ENCODE measurements around the gene VSTM2B.

VSTM2B gene

DNA sequence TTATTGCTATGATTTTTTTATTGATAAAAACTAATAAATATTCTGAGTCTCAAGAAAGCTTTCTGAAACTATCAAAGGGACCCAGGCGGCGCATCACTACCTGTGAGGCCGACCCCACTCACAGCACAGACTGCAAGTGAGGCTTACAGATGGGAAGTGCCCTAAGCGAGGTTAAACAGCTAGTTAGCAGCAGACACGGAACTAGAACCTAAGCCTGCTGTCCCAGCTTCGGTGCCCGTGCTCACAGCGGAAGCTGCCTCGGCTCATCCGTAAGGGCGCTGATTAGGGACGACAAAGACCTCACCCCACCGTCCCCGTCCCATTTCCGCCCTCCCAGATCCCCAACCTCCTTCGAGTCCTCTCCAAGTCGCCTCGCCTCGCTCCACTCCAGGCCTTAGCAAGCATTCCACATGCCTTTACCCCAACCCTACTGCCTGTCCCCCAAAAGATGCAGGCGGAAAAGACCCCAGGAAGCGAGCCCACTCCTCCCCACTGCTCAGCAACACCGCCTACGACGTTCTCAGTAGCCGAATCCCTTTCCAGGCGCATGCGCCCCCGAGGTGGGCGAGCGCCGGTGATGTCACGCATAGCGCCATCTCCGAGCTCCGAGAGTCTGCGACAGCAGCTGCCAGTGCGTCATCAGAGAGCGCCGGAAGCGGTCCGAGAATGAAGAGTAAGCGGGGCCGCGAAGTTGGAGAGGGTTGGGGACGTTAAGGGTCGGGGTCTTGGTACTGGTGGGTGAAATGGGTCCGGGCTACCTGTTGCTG is 80.0 kb downstream of the VSTM2B start, which contains the start of gene POP4:
Gene POP4 (plus strand): TSS at position 631 of the 767 bp plus-strand sequence. CDS start 36 bp downstream, at position 667.
- peak; percentile 98 for DNase-seq

DNA sequence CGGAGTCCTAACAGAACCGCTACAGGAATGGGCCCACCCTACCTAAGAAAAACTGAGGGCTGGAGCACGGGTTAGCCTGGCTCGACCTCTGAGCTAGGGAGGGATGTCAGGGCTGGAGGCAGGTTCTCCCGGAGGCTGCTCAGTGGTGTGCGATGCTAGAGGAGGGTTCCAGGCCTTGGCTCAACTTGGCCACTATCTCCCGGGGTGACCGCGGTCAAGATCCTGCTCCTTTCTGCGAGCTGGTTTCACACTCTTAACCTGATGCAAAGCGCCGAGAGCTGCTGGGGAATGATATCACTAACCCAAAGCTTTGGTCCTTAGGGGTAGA is 80.6 kb downstream of the VSTM2B start:
- DNase-seq, result no peak

DNA sequence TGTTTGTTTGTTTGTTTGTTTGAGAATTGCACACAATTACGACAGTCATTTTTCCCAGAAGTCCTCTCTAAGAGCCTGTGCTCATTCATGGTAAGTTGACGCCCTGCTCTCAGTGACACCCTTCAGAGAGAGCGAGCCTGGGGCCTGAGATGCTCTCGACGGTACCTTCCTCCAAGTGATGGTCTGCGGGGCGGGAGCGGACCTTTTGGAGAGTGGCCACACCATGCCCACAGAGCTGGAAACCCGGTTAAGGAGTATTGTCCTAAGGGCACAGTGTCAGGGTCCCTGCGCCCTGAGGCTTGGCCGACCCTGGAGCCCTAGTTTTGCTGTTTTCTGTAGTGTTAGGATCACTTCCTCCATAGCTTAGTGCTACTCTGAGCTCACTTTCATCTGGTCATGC is 83.8 kb downstream of the VSTM2B start:
- no peak for DNase-seq

DNA sequence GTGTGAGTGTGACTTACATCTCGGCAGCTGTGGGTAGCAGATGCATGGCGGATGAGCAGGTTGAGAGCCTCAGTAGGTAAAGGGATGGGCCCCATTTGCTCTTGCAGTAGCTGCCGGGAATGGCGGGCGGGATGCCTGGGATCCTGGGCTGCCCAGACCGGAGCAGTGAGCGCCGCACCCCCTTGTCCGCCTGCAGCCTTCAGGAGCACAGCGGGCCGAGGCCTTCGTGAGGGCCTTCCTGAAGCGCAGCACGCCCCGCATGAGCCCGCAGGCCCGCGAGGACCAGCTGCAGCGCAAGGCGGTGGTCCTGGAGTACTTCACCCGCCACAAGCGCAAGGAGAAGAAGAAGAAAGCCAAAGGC is 84.4 kb downstream of the VSTM2B start:
- DNase-seq, result no peak

DNA sequence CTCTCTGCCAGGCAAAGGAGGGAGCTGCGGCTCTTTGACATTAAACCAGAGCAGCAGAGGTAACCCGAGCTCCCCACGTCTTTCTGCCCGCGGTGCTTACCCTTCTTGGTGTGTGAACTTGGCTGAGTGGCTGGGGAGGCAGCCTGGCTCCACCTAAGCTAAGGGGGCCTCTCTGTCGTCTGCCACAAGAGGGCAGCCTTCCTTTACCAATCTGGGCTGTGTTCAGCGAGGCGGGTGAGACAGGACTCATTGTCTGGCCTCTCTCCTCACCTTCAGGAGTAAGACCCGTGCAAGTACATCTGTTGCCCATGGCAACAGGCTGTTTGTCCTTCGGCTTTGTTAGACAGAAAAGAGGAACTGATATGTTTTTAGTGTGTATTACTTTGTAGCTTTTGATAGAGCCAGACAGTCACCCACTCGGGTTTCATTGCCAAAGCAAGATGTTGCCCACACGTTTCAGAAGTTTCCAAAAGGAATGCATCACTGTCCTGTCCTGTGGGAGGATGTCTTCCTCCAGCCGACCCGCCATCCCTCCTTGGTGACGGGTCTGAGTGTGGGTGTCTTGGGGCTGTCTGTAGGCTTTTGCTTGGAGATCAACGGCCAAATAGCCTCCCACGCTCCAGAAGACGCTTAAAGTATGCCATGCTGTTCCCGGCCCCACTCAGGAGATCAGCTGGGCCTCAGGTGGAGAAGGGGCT is 84.9 kb downstream of the VSTM2B start:
- peak; percentile 89 for DNase-seq

DNA sequence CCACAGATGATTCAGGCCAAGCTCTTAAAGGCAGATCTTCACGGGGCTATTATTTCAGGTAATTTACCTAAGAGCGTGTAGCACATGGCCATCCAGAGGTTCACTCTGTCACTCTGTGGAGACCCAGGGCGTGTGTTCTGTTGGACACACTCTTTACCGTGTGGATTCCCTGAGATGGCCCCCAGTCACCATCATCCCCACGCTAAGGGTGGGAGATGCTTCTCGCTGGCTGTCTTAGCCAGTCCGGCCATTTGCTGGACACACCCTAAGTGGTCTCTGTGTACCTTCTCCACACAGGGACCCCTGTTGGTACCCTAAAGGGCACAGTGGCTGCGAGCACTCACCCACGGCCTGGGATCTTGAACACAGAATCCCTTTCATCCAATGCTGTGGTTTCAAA is 86.3 kb downstream of the VSTM2B start:
- no peak for DNase-seq

DNA sequence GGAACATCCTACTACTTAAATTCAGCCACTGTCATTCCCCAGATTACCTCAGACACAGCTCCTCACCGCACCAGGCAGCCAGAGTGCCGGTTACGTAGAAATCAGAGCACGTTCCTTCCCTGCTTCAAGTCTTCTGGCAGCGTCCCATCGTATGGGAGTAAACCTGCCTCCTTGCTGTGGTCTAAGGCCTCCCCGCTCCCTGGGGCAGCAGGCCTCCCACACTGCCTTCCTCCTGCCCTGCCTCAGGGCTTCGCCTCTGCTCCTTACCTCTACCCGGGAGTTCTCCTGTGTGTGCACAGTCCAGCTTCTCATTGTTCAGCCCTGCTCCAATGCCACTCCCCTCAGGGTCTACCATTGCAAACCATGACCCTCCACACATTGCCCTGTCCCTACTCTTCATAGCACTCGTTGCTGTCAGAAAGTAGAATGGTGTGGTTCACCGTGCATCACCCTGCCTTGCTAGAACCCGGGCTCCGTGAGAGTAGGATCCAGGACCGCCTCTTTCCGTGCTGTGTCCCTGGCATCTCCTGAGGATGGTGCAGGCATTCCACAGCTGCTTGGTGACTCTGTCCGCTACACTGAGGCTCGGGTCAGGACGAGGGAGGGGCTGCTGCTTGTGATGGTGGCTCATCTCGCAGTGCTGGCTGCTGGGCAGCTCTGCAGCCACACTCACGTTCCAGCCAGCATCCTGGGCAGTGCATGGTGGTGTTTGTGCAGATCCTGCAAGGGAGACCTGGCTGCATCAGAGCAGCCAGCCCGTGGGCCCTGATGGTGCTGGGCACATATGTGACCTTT is 87.2 kb downstream of the VSTM2B start:
- DNase-seq, result no peak

DNA sequence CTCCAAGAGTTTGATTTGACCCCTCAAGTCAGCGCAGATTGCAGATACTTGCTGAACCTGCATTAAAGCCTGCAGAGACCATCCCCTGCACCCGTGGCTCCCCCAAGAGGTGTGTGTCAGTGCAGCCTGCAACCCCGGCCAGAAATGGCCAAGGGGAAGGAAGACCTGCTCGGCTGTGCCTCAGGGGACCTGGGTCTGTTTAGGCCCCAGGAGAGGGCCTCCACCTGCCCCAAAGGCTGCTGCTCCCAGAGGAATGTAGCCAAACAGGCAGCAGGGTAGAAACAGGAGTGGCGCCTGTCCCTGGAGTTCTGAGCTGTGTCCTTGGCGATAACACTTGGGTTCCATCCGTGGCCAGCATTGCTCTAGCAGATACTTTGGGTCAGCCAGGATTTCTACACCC is 88.3 kb downstream of the VSTM2B start:
- DNase-seq, result no peak

Measured in stimulated activated CD4-positive, alpha-beta T cell treated with anti-CD3 and anti-CD28 coated beads, Interleukin-4, amount 100 ng/mL, for 24 hours (primary cell).